Sigmoid colon (tissue), 4 donors: ENCODE measurements around the gene SPATA33.

Experiments used
- CTCF ChIP-seq, 4 experiments: fragments of 450-650 bp in 3 of 4; fragments of 200-600 bp in 1 of 4; IDR thresholded peaks; one replicate each; pipeline ENCODE4 v1.5.1; 2016 to 2019; ENCODE audit warnings: antibody characterized with exemption in 4 of 4, mild to moderate bottlenecking in 3 of 4, moderate library complexity in 2 of 4
- EP300 ChIP-seq, 4 donors: sonication (generic); formaldehyde crosslinking; IDR thresholded peaks; one replicate each; pipeline ENCODE4 v1.6.1; 2017; ENCODE audit warnings: antibody characterized with exemption in 4 of 4
- POLR2A ChIP-seq, 2 donors: fragments of 450-650 bp; IDR thresholded peaks; one replicate each; pipeline ENCODE4 v1.6.1; 2016; ENCODE audit warnings: antibody characterized with exemption in 2 of 2, mild to moderate bottlenecking in 2 of 2, moderate library complexity in 2 of 2
- POLR2AphosphoS5 ChIP-seq, 4 donors: sonication (generic); formaldehyde crosslinking; IDR thresholded peaks; one replicate each; pipeline ENCODE4 v1.6.1; 2017; ENCODE audit warnings: antibody characterized with exemption in 4 of 4

GRCh38 chr16:89688395-89688794 lies 30.8 kb downstream of the SPATA33 start:
- TF ChIP-seq CTCF (IDR thresholded peaks at IDR 0.05): no peak
- TF ChIP-seq POLR2A (IDR thresholded peaks at IDR 0.05): no peak
- no peak for TF ChIP-seq POLR2AphosphoS5 (IDR thresholded peaks at IDR 0.05)
- TF ChIP-seq EP300 (IDR thresholded peaks at IDR 0.05): no peak
